Measurements from ENCODE around the gene THRAP3. TPM values are rescaled to one million over a fixed set of nuclear protein-coding genes. Genes with fewer than 3 reads are reported as not detected.

Gene THRAP3
- total RNA-seq, 1 donor from 2014 or later, result 81.1 TPM

GRCh38 chr1:36301220-36301619 is 77.0 kb downstream of the THRAP3 start:
- no peak for DNase-seq (ENCODE audit: low spot score)

- no peak for DNase-seq (ENCODE audit: low spot score)
Observed at GRCh38 chr1:36303244-36303643, 79.0 kb downstream of the THRAP3 start.

GRCh38 chr1:36303650-36304360 is 79.6 kb downstream of the THRAP3 start:
- no peak for DNase-seq (ENCODE audit: low spot score)

GRCh38 chr1:36304521-36304920 is 80.3 kb downstream of the THRAP3 start:
- DNase-seq (ENCODE audit: low spot score), result no peak

GRCh38 chr1:36304970-36305914 is 81.0 kb downstream of the THRAP3 start:
- DNase-seq (ENCODE audit: low spot score), result no peak

GRCh38 chr1:36305915-36306209 is 81.6 kb downstream of the THRAP3 start:
- no peak for DNase-seq (ENCODE audit: low spot score)

- peak; percentile 45 for DNase-seq (ENCODE audit: low spot score)
Observed at GRCh38 chr1:36306210-36306901, 82.1 kb downstream of the THRAP3 start, which contains the start of gene SH3D21. Gene SH3D21, plus strand, starts transcription at chr1:36306368. Its CDS starts 53 bp downstream, at chr1:36306421.

GRCh38 chr1:36306902-36307456 is 82.7 kb downstream of the THRAP3 start:
- peak; percentile 92 for DNase-seq (ENCODE audit: low spot score)

GRCh38 chr1:36307601-36308330 is 83.5 kb downstream of the THRAP3 start:
- DNase-seq (ENCODE audit: low spot score), result no peak

GRCh38 chr1:36309397-36309796 is 85.2 kb downstream of the THRAP3 start:
- no peak for DNase-seq (ENCODE audit: low spot score)

GRCh38 chr1:36320291-36320761 is 96.1 kb downstream of the THRAP3 start:
- DNase-seq (ENCODE audit: low spot score), result no peak

- DNase-seq (ENCODE audit: low spot score), result no peak
Observed at GRCh38 chr1:36320767-36321118, 96.5 kb downstream of the THRAP3 start.

- DNase-seq (ENCODE audit: low spot score), result peak; percentile 61
Observed at GRCh38 chr1:36321119-36321951, 97.1 kb downstream of the THRAP3 start.

- no peak for DNase-seq (ENCODE audit: low spot score)
Observed at GRCh38 chr1:36322041-36322785, 98.0 kb downstream of the THRAP3 start.

- DNase-seq (ENCODE audit: low spot score), result peak; percentile 51
Observed at GRCh38 chr1:36322786-36323635, 98.8 kb downstream of the THRAP3 start.

- DNase-seq (ENCODE audit: low spot score), result peak; percentile 64
Observed at GRCh38 chr1:36323636-36324352, 99.6 kb downstream of the THRAP3 start, which contains the start of gene EVA1B. Gene EVA1B, minus strand, starts transcription at chr1:36323645. Its CDS starts 608 bp downstream, at chr1:36323037.

- no peak for DNase-seq (ENCODE audit: low spot score)
Observed at GRCh38 chr1:36324353-36324703, 100.1 kb downstream of the THRAP3 start.

- no peak for DNase-seq (ENCODE audit: low spot score)
Observed at GRCh38 chr1:36326499-36326898, 102.3 kb downstream of the THRAP3 start.

Measured in mucosa of gallbladder (tissue), 1 donor.